ENCODE results near the gene TMEM170B.

DNA sequence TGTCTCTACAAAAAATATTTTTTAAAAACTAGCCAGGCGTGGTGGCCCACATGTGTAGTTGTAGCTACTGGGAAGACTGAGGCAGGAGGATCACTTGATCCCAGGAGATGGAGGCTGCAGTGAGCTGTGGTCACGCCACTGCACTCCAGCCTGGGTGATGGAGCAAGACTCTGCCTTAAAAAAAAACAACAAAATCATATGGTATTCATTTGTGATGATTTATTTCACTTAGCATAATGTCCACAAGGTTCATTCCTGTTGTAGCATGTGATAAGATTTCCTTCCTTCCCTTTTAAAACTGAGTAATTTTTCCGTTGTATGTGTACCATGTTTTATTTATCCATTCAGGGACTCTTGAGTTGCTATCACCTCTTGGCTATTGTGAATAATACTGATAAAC, 26.2 kb downstream of the TMEM170B start:
- TF ChIP-seq, protein P1, sequence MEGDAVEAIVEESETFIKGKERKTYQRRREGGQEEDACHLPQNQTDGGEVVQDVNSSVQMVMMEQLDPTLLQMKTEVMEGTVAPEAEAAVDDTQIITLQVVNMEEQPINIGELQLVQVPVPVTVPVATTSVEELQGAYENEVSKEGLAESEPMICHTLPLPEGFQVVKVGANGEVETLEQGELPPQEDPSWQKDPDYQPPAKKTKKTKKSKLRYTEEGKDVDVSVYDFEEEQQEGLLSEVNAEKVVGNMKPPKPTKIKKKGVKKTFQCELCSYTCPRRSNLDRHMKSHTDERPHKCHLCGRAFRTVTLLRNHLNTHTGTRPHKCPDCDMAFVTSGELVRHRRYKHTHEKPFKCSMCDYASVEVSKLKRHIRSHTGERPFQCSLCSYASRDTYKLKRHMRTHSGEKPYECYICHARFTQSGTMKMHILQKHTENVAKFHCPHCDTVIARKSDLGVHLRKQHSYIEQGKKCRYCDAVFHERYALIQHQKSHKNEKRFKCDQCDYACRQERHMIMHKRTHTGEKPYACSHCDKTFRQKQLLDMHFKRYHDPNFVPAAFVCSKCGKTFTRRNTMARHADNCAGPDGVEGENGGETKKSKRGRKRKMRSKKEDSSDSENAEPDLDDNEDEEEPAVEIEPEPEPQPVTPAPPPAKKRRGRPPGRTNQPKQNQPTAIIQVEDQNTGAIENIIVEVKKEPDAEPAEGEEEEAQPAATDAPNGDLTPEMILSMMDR (IDR thresholded peaks at IDR 0.05; ENCODE audit: insufficient read depth, low read length): no peak
- no peak for TF ChIP-seq SPI1 (IDR thresholded peaks at IDR 0.05; ENCODE audit: borderline replicate concordance, low read depth)
- TF ChIP-seq POLR2AphosphoS5 (IDR thresholded peaks at IDR 0.05; ENCODE audit: low read depth): no peak
- no peak for TF ChIP-seq GABPA (IDR thresholded peaks at IDR 0.05; ENCODE audit: low read depth)
